ENCODE data around the gene C20orf204. TPM values are rescaled to one million over a fixed set of nuclear protein-coding genes. Genes with fewer than 3 reads are reported as not detected.

Gene C20orf204
- total and polyA plus RNA-seq, 4 donors = 0.07 to 0.59 (median 0.12) TPM

GRCh38 chr20:64062596-64063388 is 26.8 kb downstream of the C20orf204 start, which contains the start of gene TCEA2:
Gene TCEA2, plus strand, starts transcription at chr20:64063198. Its CDS starts 115 bp downstream, at chr20:64063313.
- TF ChIP-seq CTCF (IDR thresholded peaks at IDR 0.05; ENCODE audit: low read depth, low read length, missing input control) = no peak
- TF ChIP-seq RXRA (IDR thresholded peaks at IDR 0.05) = peak; percentile 13 to 15
- TF ChIP-seq, protein P1, sequence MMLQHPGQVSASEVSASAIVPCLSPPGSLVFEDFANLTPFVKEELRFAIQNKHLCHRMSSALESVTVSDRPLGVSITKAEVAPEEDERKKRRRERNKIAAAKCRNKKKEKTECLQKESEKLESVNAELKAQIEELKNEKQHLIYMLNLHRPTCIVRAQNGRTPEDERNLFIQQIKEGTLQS (IDR thresholded peaks at IDR 0.05) = no peak
- TF ChIP-seq, protein P2, sequence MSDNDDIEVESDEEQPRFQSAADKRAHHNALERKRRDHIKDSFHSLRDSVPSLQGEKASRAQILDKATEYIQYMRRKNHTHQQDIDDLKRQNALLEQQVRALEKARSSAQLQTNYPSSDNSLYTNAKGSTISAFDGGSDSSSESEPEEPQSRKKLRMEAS (IDR thresholded peaks at IDR 0.05) = peak; percentile 51
- peak; percentile 61 for TF ChIP-seq YY1 (IDR thresholded peaks at IDR 0.05)
- TF ChIP-seq FOXA1 (IDR thresholded peaks at IDR 0.05) = no peak
- peak in 1 of 2 donors; percentile 21 for TF ChIP-seq HNF4A (conservative IDR thresholded peaks at IDR 0.05)
- TF ChIP-seq GABPA (IDR thresholded peaks at IDR 0.05 in 1 of 2, conservative IDR thresholded peaks at IDR 0.05 in 1 of 2) = peak in 1 of 2 donors; percentile 79
- TF ChIP-seq JUND (IDR thresholded peaks at IDR 0.05) = no peak
- TF ChIP-seq, protein P3, sequence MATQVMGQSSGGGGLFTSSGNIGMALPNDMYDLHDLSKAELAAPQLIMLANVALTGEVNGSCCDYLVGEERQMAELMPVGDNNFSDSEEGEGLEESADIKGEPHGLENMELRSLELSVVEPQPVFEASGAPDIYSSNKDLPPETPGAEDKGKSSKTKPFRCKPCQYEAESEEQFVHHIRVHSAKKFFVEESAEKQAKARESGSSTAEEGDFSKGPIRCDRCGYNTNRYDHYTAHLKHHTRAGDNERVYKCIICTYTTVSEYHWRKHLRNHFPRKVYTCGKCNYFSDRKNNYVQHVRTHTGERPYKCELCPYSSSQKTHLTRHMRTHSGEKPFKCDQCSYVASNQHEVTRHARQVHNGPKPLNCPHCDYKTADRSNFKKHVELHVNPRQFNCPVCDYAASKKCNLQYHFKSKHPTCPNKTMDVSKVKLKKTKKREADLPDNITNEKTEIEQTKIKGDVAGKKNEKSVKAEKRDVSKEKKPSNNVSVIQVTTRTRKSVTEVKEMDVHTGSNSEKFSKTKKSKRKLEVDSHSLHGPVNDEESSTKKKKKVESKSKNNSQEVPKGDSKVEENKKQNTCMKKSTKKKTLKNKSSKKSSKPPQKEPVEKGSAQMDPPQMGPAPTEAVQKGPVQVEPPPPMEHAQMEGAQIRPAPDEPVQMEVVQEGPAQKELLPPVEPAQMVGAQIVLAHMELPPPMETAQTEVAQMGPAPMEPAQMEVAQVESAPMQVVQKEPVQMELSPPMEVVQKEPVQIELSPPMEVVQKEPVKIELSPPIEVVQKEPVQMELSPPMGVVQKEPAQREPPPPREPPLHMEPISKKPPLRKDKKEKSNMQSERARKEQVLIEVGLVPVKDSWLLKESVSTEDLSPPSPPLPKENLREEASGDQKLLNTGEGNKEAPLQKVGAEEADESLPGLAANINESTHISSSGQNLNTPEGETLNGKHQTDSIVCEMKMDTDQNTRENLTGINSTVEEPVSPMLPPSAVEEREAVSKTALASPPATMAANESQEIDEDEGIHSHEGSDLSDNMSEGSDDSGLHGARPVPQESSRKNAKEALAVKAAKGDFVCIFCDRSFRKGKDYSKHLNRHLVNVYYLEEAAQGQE (IDR thresholded peaks at IDR 0.05) = no peak
- Histone ChIP-seq H3K4me1 (ENCODE audit: control insufficient read depth in 4 of 4, insufficient read depth in 4 of 4, low read length in 3 of 4) (peaks cover 27 to 61% (median 55%) of the 10 kb centered on the region in 4 donors), H3K9me3 (ENCODE audit: control insufficient read depth in 4 of 4, low read length in 3 of 4) (no peaks in the 10 kb centered on the region), H3K27me3 (ENCODE audit: control insufficient read depth in 4 of 4, insufficient read depth in 4 of 4, low read length in 3 of 4) (no peaks in the 10 kb centered on the region), H3K4me3 (ENCODE audit: low read depth in 1 of 3, low read length in 3 of 3) (peak within 1 kb of the TSS; percentile 71 to 89 (median 83)), H3K9ac (ENCODE audit: low read depth in 1 of 2, low read length in 2 of 2) (peak within 1 kb of the TSS; percentile 52 to 85), H3K36me3 (ENCODE audit: control insufficient read depth in 4 of 4, insufficient read depth in 3 of 4, low read depth in 1 of 4, low read length in 3 of 4) (no peaks in the 10 kb centered on the region), H3K27ac (ENCODE audit: low read depth in 1 of 2, low read length in 2 of 2) (peak within 1 kb of the TSS; percentile 64 to 74)
- DNase-seq (ENCODE audit: low spot score) = peak; percentile 95
- 8% methylated on average over 85 of the region's 85 CpGs for WGBS

DNA sequence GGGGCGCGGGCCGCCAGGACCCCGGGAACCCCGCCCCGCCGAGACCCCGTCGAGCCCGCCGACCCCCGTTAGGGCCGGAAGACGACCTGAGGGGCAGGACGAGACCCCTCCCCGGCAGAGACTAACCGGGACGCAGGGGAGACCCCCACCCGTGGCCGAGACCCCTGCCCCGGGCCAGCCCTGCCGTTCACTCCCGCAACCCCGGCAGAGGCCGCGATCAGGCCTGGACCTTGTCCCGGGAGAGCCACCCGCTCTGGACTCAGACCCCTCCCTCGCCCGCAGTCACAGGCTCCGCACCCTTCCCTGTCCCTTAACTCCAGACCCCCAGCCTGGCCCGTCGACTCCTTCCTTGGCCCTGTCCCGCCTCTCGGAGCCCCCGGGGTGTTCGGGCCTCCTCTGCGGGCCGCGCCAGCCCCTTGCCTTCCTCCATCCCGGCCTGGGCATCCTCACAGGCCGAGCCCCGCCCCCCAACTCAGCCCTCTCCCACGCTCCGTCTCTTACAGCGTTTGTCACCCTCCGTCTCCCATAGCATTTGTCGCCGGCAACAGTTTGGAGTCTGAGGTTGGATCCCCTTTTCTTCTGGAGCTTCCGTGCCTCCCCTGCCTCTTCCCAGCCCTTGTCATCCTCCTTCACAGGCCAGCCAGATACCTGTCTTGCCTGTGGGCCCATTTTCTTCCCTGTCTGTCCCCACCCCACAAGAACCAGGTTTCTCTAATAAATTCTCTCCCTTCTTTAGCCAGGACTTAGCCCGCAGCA is 27.6 kb downstream of the C20orf204 start:
- Histone ChIP-seq H3K9ac (ENCODE audit: low read depth in 1 of 2, low read length in 2 of 2) (peak overlapping the region; percentile 52 to 85), H3K4me3 (ENCODE audit: low read depth in 1 of 3, low read length in 3 of 3) (peak overlapping the region; percentile 71 to 89 (median 83)), H3K36me3 (ENCODE audit: control insufficient read depth in 4 of 4, insufficient read depth in 3 of 4, low read depth in 1 of 4, low read length in 3 of 4) (no peaks in the 10 kb centered on the region), H3K27ac (ENCODE audit: low read depth in 1 of 2, low read length in 2 of 2) (peak overlapping the region; percentile 64 to 74), H3K4me1 (ENCODE audit: control insufficient read depth in 4 of 4, insufficient read depth in 4 of 4, low read length in 3 of 4) (peaks cover 27 to 61% (median 52%) of the 10 kb centered on the region in 4 donors), H3K9me3 (ENCODE audit: control insufficient read depth in 4 of 4, low read length in 3 of 4) (no peaks in the 10 kb centered on the region), H3K27me3 (ENCODE audit: control insufficient read depth in 4 of 4, insufficient read depth in 4 of 4, low read length in 3 of 4) (no peaks in the 10 kb centered on the region)
- TF ChIP-seq, protein P3 (IDR thresholded peaks at IDR 0.05) = no peak
- TF ChIP-seq NR2F2 (IDR thresholded peaks at IDR 0.05) = no peak
- TF ChIP-seq, protein P2 (IDR thresholded peaks at IDR 0.05) = no peak
- no peak for TF ChIP-seq SP1 (IDR thresholded peaks at IDR 0.05)
- TF ChIP-seq TAF1 (conservative IDR thresholded peaks at IDR 0.05) = no peak
- DNase-seq (ENCODE audit: low spot score) = no peak
- 2% methylated on average over 51 of the region's 51 CpGs for WGBS
